Activated T-helper 2 cell treated with anti-CD3 and anti-CD28 coated beads, Interferon-gamma antibody, Interleukin-2, Interleukin-4, amounts not matched to agents 10 μg/mL and 5 μg/mL and 100 μg/mL, durations not matched to agents 14 hours and 24 hours and 36 hours (primary cell): Measurements from ENCODE around the gene MPND. TPM values are rescaled to one million over a fixed set of nuclear protein-coding genes. Genes with fewer than 3 reads are reported as not detected.

Experiments used
- DNase-seq: peaks from one replicate; pipeline ENCODE4 v3.0.0; 2021; ENCODE audit warnings: low spot score
- H3K27ac Mint-ChIP-seq: one replicate; pipeline ENCODE4 v1.8.0; 2021; ENCODE audit warnings: mixed read lengths
- H3K27me3 Mint-ChIP-seq: one replicate; pipeline ENCODE4 v1.8.0; 2021; ENCODE audit warnings: low read depth, mixed read lengths
- H3K36me3 Mint-ChIP-seq: one replicate; pipeline ENCODE4 v1.8.0; 2021; ENCODE audit warnings: low read depth, mixed read lengths
- H3K4me1 Mint-ChIP-seq: one replicate; pipeline ENCODE4 v1.8.0; 2021; ENCODE audit warnings: low read depth, mixed read lengths
- H3K4me3 Mint-ChIP-seq: one replicate; pipeline ENCODE4 v1.8.0; 2021; ENCODE audit warnings: low read depth, mild to moderate bottlenecking, moderate library complexity, mixed read lengths
- H3K9me3 Mint-ChIP-seq: one replicate; pipeline ENCODE4 v1.8.0; 2021; ENCODE audit warnings: mixed read lengths
- intact Hi-C: fragments of 100-400 bp; cut with micrococcal nuclease; formaldehyde crosslinking; loops from one replicate; pipeline ENCODE4 v1.15.1; 2023
- total RNA-seq: library from RNA; stranded (reverse); gene quantifications from 2 replicates; pipeline ENCODE4 v1.2.3, GENCODE V29; 2022

Gene MPND
- total RNA-seq, 1 donor from 2014 or later, result 20.2 TPM

DNA sequence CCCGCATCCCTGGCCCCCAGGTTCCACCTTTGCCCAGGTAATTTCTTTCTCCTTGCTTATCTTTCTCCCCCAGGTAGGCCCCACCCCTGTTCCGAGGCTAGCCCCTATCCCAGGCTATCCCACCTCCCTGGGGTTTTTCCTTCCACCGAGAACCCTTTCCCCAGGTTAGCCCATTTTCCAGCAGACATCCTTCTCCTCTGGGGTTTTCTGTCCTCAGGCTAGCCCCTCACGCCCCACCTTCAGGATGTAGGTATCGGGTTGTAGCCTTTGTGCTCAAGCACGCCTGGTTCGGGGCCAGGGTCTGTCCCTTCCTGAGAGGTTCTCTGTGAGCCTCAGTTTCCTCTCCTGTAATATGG, 38.1 kb upstream of the MPND start:
- intact Hi-C loops, result no loop called here
- H3K27me3 Mint-ChIP-seq, result no peaks in the 10 kb centered on the region
- H3K27ac Mint-ChIP-seq, result no peak overlapping the region
- peak overlapping the region; percentile 76 for H3K4me3 Mint-ChIP-seq
- peaks cover 4% of the 10 kb centered on the region for H3K36me3 Mint-ChIP-seq
- DNase-seq, result no peak
- peaks cover 25% of the 10 kb centered on the region for H3K4me1 Mint-ChIP-seq
- no peaks in the 10 kb centered on the region for H3K9me3 Mint-ChIP-seq

DNA sequence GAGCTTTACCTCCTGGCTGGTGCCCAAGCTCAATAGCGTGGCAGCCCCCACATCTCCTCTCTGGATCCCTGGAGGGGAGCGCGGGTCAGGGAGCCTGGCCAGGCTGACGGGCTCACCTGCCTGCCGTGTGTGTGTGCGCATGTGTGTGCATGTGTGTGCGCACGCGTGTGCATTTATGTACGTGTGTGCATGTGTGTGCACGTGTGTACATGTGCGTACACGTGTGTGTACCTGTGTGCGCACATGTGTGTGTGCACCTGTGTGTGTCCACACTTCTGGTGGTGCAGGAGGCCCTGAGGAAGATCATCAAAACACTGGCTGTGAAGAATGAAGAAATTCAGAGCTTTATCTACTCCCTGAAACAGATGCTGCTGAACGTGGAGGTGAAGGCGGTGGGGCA, 37.7 kb upstream of the MPND start:
- Mint-ChIP-seq H3K36me3 (peaks cover 9% of the 10 kb centered on the region), H3K4me1 (peaks cover 25% of the 10 kb centered on the region), H3K27ac (no peak overlapping the region), H3K27me3 (no peaks in the 10 kb centered on the region), H3K9me3 (no peaks in the 10 kb centered on the region), H3K4me3 (peak overlapping the region; percentile 76)
- intact Hi-C loops, result no loop called here
- no peak for DNase-seq

DNA sequence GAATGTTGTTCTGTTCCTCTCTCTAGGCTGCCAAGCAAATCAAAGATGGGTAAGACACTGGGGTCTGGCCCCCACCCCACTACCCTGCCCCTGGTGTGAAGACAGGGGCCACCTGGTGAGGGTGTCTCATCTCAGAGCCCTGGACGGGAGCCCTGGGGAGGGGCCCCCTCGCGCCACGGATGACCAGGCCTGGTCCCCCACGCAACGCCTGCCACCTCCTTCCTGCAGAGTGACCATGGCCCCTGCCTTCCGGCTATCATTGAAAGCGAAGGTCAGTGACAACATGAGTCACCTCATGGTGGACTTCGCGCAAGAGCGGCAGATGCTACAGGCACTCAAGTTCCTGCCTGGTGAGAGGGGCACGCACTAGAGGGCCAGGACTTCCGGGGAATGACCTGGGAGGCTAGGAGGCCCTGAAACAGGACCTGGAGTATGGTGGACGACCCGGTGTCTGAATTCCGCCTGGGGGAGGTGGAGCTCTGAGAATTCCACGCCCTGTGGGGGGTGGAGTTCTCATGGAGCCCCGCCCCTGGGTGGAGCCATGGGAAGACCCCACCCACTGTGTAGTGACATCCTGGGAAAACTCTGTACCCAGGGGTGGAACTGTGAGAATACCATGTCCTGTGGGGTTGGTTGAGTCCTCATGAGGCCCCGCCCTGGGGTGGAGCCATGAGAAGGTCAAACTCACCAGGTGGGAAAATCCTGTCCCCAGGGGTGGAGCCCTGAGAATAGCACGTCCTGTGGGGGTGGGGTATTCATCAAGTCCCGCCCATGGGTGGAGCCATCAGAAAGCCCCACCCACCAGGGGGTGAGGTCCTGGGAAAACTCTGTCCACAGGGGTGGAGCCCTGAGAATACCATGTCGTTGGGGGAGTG, 32.9 kb upstream of the MPND start:
- H3K27me3 Mint-ChIP-seq, result no peaks in the 10 kb centered on the region
- intact Hi-C loops, result no loop called here
- peaks cover 2% of the 10 kb centered on the region for H3K4me1 Mint-ChIP-seq
- no peak for DNase-seq
- H3K27ac Mint-ChIP-seq, result no peak overlapping the region
- no peaks in the 10 kb centered on the region for H3K9me3 Mint-ChIP-seq
- H3K36me3 Mint-ChIP-seq, result peaks cover 13% of the 10 kb centered on the region
- H3K4me3 Mint-ChIP-seq, result no peak overlapping the region

DNA sequence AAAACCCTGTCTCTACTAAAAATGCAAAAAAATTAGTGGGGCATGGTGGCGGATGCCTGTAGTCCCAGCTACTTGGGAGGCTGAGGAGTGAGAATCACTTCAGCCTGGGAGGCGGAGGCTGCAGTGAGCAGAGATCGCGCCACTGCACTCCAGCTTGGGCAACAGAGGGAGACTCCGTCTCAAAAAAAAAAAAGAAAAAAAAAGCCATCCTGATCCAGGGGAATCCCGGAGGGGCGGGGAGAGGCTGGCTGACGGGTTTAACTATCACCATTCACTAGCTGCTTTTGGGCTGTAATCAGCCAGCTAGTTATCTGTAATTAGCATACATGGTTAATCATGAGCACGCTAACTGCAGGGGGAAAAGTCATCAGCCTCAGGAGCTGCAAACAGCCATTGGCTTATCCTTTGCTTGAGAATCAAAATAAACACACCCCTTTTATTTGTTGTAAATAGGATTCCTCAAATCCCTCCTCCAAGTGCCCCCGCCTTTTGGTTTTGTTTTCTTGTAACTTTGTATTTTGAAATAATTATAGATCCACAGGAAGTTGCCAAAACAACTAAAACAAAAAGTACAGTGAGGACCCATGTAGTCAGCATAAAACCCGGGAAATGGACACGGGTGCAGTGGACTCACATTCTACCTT, 29.4 kb upstream of the MPND start:
- DNase-seq, result no peak
- Mint-ChIP-seq H3K27me3 (no peaks in the 10 kb centered on the region), H3K36me3 (peaks cover 28% of the 10 kb centered on the region), H3K4me3 (no peak overlapping the region), H3K9me3 (peaks cover 8% of the 10 kb centered on the region), H3K27ac (no peak overlapping the region), H3K4me1 (no peaks in the 10 kb centered on the region)
- intact Hi-C loops, result no loop called here

DNA sequence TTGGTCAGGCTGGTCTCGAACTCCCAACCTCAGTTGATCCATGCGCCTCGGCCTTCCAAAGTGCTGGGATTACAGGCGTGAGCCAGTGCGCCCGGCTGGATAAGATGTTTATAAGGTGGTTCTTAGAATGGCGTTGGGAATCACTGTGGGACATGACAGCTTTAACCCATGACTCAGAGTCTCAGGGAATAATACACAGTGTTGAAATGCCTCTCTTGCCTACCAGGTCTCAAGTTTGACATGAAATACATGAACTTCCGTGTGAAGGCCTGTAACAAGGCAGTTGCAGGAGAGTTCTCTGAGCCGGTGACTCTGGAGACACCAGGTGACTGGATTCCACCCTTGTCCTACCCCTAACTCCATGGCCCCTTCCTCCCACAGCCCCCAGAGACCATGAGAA, 26.4 kb upstream of the MPND start:
- Mint-ChIP-seq H3K4me1 (no peaks in the 10 kb centered on the region), H3K36me3 (peaks cover 34% of the 10 kb centered on the region), H3K4me3 (no peak overlapping the region), H3K27me3 (no peaks in the 10 kb centered on the region), H3K27ac (no peak overlapping the region), H3K9me3 (peaks cover 36% of the 10 kb centered on the region)
- no peak for DNase-seq
- intact Hi-C loops, result no loop called here

DNA sequence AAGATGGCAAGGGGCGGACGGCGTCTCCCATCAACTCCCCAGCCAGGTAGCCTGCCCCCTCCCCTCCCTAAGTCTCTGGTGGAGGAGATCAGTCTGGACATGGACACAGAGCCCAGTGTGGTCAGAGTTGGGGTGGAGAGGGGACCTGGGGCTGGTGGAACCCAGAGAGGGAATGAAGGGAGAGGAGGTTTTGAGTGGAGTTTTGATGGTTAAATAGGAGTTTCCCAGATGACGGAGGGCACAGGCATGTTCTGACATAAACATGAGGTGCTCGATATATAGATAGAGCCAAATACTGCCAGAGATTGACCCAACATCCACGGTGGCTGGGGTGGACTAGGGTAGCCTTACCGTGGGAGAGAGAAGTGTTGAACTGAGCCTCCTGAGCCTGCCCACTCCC, 24.9 kb upstream of the MPND start:
- Mint-ChIP-seq H3K36me3 (peaks cover 34% of the 10 kb centered on the region), H3K27me3 (no peaks in the 10 kb centered on the region), H3K9me3 (peaks cover 36% of the 10 kb centered on the region), H3K4me3 (no peak overlapping the region), H3K27ac (no peak overlapping the region), H3K4me1 (no peaks in the 10 kb centered on the region)
- intact Hi-C loops, result no loop called here
- DNase-seq, result no peak

DNA sequence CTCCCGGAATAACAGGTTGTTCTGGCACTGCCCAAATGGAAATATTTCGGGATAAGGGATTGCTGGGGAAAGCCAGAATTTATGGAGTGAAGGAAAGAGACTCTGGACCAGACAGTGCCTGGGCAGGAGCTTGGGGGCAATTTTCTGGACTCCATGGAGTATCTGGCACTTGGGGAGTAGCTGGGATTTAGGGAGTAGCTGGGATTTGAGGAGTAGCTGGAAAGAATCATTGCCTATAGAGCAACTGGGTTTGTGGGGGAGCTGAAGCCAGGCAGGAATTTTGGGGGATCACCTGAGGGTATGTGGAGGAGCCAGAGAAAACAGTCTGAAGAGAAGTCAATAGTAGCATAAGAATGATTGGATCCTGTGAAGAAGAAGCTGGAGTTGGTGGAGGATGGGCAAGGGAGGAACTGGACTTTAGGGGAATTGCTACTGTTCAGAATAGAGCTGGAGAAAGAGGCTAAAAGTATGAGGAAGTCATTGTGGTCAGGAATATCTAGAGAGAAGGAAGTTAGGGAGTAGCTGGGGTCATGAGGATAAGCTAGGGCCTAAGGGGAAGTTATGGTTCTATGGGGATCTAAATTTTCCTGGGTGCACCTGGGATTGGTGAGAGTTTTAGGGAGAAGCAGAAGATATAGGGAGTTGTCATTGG, 24.2 kb upstream of the MPND start:
- H3K27ac Mint-ChIP-seq, result no peak overlapping the region
- no peak for DNase-seq
- H3K27me3 Mint-ChIP-seq, result no peaks in the 10 kb centered on the region
- peaks cover 36% of the 10 kb centered on the region for H3K9me3 Mint-ChIP-seq
- no peak overlapping the region for H3K4me3 Mint-ChIP-seq
- H3K4me1 Mint-ChIP-seq, result no peaks in the 10 kb centered on the region
- intact Hi-C loops, result no loop called here
- H3K36me3 Mint-ChIP-seq, result peaks cover 34% of the 10 kb centered on the region

DNA sequence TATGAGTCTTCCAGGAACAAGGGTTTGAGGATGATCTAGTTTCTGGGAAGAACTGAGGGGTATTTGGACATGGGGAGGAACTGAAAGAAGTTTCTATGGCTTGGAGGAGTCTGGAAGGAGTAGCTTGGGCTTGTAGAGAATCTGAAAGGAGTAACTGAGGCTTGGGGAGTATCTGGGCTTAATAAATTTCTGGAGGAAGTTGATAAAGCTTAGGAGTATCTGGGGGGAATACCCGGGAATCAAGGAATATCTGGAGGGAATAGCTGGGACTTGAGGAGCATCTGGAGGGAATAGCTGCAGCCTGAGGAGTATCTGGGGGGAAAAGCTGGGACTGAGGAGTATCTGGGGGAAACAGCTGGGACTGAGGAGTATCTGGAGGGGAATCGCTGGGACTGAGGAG, 22.9 kb upstream of the MPND start:
- H3K27ac Mint-ChIP-seq, result no peak overlapping the region
- H3K4me1 Mint-ChIP-seq, result no peaks in the 10 kb centered on the region
- H3K4me3 Mint-ChIP-seq, result no peak overlapping the region

DNA sequence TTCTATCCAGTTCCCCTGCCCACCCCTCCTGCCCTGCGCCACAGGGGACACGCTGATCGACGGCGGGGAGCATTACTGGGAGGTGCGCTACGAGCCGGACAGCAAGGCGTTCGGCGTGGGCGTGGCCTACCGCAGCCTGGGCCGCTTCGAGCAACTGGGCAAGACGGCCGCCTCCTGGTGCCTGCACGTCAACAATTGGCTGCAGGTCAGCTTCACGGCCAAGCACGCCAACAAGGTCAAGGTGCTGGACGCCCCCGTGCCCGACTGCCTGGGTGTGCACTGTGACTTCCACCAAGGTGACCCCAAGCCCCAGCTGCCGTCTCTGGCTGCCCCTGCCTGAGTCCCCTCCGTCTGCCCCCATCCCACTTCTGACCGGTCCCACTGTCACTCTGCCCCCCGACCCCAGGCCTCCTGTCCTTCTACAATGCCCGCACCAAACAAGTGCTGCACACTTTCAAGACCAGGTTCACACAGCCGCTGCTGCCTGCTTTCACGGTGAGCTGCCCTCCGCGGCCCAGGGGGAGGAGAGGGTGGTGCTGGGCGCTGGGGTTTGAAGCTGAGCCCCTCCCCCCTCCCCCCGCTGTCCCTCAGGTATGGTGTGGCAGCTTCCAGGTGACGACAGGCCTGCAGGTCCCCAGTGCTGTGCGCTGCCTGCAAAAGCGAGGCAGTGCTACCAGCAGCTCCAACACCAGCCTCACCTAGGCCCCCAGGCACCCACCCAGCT, 20.3 kb upstream of the MPND start:
- H3K27ac Mint-ChIP-seq, result no peak overlapping the region
- DNase-seq, result no peak
- H3K36me3 Mint-ChIP-seq, result peaks cover 23% of the 10 kb centered on the region
- peaks cover 36% of the 10 kb centered on the region for H3K9me3 Mint-ChIP-seq
- no peak overlapping the region for H3K4me3 Mint-ChIP-seq
- intact Hi-C loops, result loop anchor here (10.0 kb wide), 1 partner anchor 152 kb away; the partner anchor contains the start of gene HDGFL2
- peaks cover 3% of the 10 kb centered on the region for H3K27me3 Mint-ChIP-seq
- H3K4me1 Mint-ChIP-seq, result peaks cover 14% of the 10 kb centered on the region

More for the DNA sequence above, 22.9 kb upstream of the MPND start:
- intact Hi-C loops, result loop anchor here (10.0 kb wide), 1 partner anchor 154 kb away; the partner anchor contains the start of gene HDGFL2
- Mint-ChIP-seq H3K9me3 (peaks cover 36% of the 10 kb centered on the region), H3K36me3 (peaks cover 34% of the 10 kb centered on the region), H3K27me3 (no peaks in the 10 kb centered on the region)
- no peak for DNase-seq

DNA sequence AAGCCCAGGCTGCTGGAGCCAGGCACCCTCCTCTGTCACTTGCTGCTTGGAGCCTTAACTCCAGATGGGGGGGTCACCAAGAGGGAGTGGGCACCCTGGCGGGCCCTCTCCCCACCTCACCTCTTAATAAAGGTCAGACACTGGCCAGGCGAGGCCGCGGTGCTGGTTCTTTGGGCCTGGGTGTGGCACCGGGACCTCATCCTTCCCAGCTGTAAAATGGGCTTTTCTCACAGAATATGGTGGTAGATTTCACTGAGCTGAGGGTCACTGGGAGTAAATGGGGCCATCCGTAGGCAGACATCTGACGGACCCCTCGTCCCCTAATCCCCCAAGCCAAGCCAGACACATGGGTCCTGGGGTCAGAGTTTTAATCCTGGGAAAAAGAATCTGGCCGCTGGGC, 19.7 kb upstream of the MPND start:
- intact Hi-C loops, result loop anchor here (10.0 kb wide), 1 partner anchor 151 kb away; the partner anchor contains the start of gene HDGFL2
- DNase-seq, result no peak
- H3K9me3 Mint-ChIP-seq, result peaks cover 30% of the 10 kb centered on the region
- peaks cover 17% of the 10 kb centered on the region for H3K36me3 Mint-ChIP-seq
- H3K4me1 Mint-ChIP-seq, result peaks cover 14% of the 10 kb centered on the region
- no peak overlapping the region for H3K27ac Mint-ChIP-seq
- no peak overlapping the region for H3K4me3 Mint-ChIP-seq
- peaks cover 3% of the 10 kb centered on the region for H3K27me3 Mint-ChIP-seq

DNA sequence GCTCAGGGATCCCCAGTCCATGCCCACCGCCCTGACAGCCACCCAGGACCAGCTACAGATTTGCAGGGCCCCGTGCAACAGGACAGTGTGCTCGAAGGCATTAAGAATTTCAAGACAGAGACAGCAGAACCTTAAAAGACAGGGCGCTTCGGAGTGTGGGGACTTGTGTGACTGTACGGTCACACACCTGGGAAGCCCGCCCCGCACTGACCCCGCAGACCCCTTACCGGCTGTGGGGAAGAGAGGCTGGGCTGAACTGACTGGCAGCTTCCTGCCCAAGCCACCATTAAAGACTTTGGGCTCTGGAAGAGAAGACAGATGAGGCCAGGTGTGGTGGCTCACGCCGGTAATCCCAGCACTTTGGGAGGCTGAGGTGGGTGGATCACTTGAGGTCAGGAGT, 19.1 kb upstream of the MPND start:
- Mint-ChIP-seq H3K36me3 (peaks cover 12% of the 10 kb centered on the region), H3K27ac (no peak overlapping the region), H3K4me1 (peaks cover 14% of the 10 kb centered on the region), H3K9me3 (peaks cover 25% of the 10 kb centered on the region), H3K27me3 (peaks cover 3% of the 10 kb centered on the region), H3K4me3 (no peak overlapping the region)
- intact Hi-C loops, result loop anchor here (10.0 kb wide), 1 partner anchor 151 kb away; the partner anchor contains the start of gene HDGFL2
- DNase-seq, result no peak

DNA sequence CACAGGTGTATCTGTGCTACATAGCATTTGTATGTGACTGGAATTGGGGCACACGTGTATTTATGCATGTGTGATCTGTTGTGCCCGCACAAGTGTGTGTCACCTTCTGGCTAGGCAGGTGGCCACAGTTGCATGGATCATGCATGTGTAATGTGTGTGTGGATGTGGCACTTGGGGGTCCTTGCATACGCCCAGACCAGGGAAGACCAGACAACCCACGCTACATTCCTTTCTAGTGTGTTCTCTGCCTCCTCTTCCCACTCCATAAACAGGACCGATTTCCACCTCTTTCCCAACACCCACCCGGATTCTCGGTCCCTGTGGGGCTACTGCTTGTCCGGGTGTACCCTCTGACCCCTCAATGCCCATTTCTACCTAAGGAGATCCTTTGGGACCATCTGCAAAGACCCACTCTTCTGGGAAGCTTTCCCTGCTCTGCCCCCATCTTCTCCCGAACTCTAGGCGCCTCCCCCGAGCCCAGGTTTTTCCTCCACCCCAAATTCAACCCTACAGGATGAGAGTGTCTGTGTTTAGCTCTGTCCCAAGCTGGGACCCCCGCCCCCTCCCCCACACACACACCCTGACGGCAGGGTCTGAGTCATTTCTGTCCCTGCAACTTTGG, 17.0 kb upstream of the MPND start:
- Mint-ChIP-seq H3K27ac (no peak overlapping the region), H3K27me3 (peaks cover 3% of the 10 kb centered on the region)

More for the DNA sequence above, 17.0 kb upstream of the MPND start:
- Mint-ChIP-seq H3K36me3 (peaks cover 3% of the 10 kb centered on the region), H3K4me3 (peak overlapping the region; percentile 38), H3K9me3 (peaks cover 6% of the 10 kb centered on the region), H3K4me1 (peaks cover 17% of the 10 kb centered on the region)
- intact Hi-C loops, result loop anchor here (10.0 kb wide), 1 partner anchor 148 kb away; the partner anchor contains the start of gene HDGFL2
- DNase-seq, result no peak
